ENCODE data around the gene PRRT1B.
A peak's percentile ranks its signal among the peaks of the same experiment; 100 is the strongest.
"Not testable (repeated sequence)": the region's sequence is repeated elsewhere in the genome, so short reads cannot be mapped to it uniquely, and the experiment has no call there.

Gene PRRT1B

DNA sequence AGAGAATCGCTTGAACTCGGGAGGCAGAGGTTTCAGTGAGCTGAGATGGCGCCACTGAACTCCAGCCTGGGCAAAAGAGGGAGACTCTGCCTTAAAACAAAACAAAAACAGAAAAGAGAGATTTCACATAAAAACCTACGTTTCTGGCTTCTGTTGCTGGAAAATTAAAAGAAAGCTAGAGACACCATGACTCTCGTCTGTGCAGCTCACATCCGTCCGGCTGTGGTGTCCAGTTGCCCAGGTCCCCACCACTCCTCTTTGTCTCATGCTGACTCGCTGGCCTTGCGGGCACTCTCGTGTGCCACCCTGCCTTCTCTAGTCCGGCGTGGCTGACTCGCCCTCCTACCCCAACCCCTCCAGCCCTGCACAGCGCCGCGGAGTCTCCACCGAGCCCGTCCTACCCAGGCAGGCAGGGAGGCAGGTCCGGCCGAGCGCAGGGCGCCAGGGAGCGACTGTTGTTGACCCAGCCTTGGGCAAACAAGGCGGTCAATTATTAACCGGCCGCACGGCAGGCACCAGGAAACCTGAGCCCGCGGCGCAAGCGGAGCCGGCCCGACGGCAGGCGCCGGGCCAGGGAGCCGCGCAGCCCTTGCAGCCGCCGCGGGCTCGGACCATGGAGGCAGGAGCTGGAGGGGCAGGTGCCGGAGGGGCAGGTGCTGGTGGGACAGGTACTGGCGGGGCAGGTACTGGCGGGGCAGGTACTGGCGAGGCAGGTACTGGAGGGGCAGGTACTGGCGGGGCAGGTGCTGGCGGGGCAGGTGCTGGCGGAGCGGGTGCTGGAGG, at the start of gene PRRT1B:
Gene PRRT1B, plus strand, starts transcription at position 521 of the 783 bp plus-strand sequence. Its CDS starts 93 bp downstream, at position 614.
- DNase-seq (ENCODE audit: low read depth) = no peak

DNA sequence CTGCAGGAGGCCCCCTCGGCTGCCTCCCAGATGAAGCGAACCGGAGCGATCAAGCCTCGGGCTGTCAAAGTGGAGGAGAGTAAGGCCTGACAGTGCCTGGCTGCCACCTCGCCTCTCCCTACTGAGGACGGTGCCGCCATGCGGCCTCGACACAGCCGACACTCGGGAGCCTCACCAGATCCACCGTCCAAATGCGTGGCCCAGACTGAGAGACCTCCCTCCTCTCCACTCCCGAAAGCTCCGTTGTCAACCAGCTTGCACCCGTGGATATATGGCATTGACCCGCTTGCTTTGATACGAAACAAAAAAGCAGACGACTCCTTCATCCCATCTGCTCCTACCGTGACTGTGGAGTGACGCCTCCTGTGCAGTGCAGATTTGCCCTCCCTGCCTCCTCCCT, 49.5 kb upstream of the PRRT1B start:
- DNase-seq (ENCODE audit: low read depth) = no peak

DNA sequence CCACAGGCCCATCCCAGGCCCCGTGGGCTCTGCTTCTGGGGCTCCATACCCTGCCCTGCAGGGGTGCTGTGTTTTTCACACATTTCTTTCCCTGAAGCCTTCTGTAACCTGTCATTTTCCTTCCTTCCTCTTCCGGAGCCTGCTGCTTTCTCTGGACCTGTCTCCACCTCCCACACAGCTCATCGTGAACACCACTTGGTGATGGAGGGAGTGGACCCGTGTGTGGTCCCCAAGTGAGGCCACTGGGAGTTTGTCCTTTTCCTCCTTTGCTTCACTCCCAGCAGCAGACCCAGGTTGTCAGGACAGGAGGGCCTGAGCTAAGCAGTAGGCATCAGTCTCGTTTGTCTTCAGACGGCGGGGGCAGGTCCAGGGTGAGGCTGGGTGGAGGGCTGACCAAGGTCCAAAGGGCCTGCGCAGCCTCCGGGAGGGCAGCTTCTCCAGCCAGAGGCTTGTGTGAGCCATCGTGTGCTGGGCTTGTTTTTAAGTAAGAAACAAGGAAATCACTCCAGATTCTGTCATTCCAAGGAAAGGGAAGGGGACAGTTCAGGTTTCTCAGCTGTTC, 48.4 kb upstream of the PRRT1B start:
- no peak for DNase-seq (ENCODE audit: low read depth)

DNA sequence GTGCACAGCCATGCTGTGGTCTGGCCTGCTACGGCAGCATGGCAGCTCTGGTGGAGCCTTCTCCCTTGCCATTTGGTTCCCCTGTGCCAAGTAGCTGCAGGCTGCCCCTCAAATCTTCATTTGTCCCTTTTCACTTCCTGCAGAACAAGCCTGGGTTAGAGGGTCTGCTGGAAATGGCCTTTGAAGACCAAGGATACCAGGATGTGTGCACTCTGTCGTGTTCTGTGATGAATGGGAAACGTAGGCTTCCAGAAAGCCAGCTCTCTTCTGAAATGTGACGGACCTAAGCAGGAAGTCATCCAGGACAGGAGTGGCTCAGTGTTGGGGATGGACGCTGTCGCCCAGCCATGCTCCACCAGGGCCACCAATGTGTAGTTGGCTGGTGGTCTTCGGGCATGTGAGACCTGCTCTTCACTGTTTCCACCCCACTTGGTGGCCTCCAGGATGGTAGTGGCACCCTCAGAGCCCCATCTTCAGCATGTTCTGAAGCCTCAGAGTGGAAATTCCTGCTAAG, 46.0 kb upstream of the PRRT1B start:
- no peak for DNase-seq (ENCODE audit: low read depth)

DNA sequence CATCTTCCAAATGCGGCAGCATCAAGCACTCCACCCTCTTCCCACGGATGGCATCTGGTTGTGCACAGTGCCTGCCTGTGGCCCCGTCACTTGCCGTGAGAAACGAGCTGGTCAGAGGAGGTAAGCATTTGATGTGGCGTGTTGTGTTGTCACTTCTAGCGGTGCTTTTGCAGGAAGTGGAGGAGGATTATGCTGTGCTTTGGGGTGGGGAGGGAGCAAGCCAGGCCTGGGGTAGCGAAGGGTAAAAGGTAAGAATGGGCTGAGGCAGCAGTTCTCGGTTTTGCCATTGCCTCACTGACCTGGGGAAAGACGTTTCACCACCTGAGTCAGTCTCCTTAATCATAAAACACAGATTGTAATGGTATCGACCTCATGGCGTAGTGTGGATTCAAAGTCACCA, 44.9 kb upstream of the PRRT1B start:
- DNase-seq (ENCODE audit: low read depth) = peak; percentile 70

DNA sequence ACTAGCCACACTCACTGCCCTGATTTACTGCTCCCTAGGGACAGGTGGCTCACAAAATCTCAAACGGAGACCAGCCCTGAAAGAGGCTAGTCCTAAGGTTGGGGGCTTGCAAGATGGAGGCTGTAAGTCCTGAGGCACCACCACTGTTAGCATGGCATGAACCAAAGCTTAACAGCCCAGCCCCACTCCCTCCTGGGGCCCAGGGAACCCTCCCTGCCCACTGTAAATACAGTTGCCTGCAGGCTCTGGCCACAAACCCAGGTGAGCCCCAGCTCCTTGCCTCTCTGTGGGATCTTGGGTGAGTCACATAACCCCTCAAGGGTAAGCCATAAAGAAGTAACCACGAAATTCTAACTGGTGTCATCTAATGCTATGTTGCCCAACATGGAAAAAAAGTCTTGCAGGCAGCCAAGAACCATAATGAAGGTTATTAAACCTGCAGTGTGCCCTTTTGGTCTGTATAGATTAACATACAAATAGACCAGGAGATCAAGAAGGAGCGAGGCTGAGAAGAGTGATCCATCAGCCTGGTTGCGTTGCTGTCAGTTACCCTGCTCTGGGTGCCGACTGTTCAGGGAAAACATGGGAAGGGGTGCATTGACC, 44.3 kb upstream of the PRRT1B start:
- DNase-seq (ENCODE audit: low read depth) = peak; percentile 41

DNA sequence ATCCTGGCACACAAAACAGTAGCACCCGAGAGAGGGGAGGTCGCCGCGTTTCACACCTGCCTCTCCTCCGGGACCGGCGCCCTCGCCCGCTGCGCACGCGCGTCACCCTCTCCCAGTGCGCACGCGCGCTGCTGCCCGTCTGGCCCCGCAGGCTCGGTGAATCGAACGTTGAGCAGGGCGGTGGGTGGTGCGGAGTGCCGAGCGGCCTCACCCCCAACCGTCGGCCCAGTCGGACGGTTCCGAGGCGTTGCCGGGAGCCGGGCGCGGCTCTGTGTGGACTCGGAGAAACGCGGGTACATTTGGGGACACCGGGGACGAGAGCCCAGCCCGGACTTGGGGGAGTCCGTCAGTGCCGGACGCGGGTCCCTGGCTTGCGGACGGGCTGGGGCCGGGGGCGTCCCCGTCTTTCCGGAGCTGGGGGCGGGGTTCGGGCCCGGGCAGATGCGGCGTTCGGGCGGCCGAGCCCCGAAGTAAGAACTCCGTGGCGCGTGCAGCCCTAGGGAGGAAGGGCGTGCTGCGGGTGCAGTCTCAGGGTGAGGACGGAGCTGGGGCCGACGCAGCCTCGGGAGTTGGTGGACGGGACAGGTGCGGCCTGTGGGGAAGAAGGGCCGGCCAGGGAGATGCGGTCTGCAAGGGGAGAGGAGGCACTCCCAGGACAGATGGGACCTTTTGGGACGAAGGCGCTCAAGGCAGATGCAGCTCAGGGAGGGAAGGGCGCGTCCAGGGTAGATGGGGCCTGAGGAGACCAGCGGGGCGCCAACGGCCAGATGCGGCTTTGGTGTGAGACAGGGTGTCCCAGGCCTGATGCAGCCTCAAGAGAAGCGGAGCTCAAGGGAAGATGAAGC, 42.3 kb upstream of the PRRT1B start, which contains the start of gene POMT1:
Gene POMT1, plus strand, starts transcription at position 138 of the 845 bp plus-strand sequence. CDS start 1,301 bp downstream, outside the sequence.
- peak; percentile 73 for DNase-seq (ENCODE audit: low read depth)

DNA sequence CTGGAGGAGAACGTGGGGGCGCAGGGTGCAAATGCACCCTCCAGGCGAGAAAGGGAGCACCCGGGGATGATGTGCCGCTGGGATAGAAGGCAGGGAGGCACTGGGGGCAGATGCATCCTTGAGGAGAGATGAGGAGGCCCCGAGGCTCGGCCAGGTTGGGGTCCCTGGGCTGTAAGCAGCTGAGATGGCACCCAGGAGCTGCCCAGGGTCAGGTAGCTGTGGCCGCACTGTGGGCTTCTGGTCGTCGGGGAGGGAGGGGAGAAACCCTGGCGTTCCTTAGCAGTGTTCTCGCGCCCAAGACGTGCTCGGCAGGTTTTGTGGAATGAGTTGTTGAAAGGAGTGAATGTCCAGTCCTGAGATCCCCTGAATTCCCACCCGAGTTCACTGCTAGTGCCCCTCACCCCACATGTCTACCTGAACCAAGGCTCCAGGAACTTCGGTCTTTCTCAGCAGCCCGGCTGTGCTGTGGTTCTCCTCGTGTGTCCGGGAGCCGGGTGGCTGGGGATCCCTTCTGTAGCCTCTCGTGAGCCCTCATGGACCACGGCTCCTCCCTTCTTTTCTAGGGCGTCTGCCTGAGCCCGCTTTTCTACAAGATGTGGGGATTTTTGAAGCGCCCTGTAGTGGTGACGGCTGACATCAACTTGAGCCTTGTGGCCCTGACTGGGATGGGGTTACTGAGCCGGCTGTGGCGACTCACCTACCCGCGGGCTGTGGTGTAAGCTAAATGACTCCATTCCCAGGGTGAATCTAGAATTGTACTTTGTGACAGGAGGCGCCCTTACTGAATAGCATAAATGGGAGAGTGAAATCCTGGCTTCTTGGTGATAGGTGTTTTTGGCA, 41.5 kb upstream of the PRRT1B start:
- DNase-seq (ENCODE audit: low read depth) = peak; percentile 36

DNA sequence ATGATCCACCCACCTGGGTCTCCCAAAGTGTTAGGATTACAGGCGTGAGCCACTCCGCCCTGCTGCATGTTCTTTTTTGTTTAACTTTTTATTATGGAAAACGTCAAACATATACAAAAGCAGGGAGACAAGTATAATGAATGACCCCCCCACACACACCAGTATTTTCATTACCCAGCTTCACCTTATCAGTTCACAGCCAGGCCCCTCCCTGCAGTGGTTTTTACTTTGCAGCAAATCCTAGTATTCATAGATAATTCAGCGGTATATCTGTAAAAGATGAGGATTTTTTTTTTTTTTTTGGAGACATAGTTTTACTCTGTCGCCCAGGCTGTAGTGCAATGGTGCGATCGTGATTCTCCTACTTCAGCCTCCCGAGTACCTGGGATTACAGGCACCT, 40.3 kb upstream of the PRRT1B start:
- DNase-seq (ENCODE audit: low read depth) = no peak

DNA sequence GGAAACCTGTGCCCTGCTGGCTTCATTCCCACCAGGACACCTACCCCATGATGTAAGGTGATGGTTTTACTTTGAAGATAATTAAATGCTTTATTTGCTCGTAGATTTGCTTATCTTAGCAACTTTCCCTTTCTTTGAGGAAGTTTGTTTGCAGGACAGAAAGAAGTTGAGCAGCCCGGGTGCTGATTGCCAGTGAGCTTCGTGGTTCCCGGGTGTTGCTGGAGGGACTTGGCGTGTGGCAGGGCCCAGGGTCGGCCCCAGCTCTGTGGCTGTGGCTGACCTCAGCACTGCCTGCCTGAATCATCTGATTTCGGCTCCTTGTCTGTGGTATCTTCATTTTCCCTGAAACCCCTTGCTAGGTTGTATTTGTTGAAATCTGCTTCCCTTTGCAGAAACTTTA, 33.9 kb upstream of the PRRT1B start:
- no peak for DNase-seq (ENCODE audit: low read depth)

DNA sequence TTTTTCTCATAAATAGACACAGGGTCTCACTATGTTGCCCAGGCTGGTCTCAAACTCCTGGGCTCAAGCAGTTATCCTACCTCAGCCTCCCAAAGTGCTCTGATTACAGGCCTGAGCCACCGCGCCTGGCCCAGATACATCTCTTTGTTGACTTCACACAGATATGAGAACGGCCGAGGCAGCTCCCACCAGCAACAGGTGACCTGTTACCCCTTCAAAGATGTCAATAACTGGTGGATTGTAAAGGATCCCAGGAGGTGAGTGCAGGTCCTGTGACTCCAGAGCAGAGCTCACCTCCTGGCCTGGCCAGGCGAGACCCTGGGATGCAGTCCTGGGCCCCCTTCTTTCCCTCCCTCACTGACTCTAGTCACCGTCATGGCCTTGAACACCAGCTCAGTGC, 33.4 kb upstream of the PRRT1B start:
- DNase-seq (ENCODE audit: low read depth) = no peak

DNA sequence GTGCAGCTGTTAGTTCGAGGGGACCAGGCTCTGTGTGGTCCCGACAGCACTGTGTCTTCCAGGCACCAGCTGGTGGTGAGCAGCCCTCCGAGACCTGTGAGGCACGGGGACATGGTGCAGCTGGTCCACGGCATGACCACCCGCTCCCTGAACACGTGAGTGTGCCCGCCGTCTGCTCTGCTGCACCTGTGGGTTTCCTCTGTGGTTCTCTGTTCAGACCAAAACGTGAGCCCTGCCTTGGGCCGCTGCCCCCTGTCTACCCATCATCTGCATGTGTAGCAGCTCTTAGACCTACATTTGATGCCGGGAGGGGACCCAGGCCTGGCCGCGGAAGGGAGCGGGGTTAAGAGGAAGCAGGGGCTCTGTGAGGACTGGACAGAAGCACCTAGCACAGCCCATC, 32.1 kb upstream of the PRRT1B start:
- no peak for DNase-seq (ENCODE audit: low read depth)

DNA sequence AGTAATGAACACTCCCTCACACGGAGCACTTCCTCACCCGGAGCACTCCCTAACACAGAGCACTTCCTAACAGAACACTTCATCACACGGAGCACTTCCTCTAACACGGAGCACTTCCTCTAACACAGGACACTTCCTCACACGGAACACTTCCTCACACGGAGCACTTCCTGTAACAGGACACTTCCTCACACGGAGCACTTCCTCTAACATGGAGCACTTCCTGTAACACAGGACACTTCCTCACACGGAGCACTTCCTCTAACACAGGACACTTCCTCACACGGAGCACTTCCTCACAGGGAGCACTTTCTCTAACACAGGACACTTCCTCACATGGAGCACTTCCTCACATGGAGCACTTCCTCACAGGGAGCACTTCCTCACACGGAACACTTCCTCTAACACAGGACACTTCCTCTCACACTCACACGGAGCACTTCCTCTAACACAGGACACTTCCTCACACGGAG, 29.7 kb upstream of the PRRT1B start:
- not testable (repeated sequence) for DNase-seq (ENCODE audit: low read depth)

DNA sequence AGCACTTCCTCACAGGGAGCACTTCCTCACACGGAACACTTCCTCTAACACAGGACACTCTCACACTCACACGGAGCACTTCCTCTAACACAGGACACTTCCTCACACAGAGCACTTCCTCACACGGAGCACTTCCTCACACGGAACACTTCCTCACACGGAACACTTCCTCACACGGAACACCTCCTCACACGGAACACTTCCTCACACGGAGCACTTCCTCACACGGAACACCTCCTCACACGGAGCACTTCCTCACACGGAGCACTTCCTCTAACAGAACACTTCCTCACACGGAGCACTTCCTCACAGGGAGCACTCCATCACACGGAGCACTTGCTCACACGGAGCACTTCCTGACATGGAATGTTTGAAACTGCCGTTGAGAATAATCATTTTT, 29.2 kb upstream of the PRRT1B start:
- no peak for DNase-seq (ENCODE audit: low read depth)

DNA sequence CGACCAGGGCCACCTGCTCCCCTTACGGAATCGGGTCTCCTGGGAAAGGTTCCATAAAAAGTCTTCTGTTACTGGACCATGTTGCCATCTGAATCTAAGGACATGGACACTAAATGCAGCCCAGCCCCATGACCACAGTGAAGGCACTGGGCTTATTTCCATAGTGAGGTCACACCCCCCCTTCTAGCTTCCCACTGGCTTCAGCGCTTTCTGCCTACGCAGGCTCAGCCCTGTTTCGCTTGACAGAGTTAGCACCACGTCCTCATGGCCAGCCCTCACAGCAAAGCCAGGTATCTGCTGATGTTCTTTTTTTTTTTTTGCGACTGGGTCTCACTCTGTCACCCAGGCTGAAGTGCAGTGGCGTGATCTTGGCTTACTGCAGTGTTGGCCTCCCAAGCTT, 28.4 kb upstream of the PRRT1B start:
- DNase-seq (ENCODE audit: low read depth) = no peak

DNA sequence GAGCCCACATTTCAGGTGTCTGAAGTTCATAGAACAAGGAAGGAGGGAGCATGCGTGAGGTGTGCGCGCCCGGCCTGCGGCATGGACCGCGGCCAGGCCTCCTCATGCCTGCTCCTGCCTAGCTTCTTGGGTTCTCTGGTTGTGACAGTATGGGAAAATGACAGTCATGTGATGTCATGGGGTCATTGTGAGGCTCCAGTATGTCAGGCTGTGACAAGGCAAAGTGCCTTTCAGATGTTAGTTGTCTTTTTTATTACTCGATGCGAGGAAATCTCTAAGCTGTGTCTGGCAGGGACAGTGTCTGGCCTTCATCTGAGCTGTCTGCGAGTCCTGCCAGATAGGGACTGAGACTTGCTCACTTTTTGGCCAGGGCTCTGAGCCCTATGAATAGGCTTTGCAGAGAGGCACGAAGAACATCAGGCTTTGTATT, 27.5 kb upstream of the PRRT1B start:
- DNase-seq (ENCODE audit: low read depth) = no peak

DNA sequence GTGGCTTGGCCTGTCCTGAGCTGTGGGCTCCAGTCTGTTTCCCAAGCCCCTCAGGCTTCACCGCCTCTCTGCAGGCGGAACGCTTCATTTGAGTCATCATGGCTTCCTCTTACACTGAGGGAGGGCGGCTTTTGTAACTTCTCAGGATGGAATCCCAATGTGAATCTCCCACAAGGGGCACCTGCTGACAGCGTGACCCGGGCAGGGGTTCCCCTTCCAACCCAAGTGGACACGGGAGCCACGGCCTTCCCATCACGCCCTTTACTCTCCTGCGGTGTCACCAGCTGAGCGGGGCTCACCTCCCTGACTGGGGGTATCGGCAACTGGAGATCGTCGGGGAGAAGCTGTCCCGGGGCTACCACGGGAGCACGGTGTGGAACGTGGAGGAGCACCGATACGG, 26.8 kb upstream of the PRRT1B start:
- no peak for DNase-seq (ENCODE audit: low read depth)

DNA sequence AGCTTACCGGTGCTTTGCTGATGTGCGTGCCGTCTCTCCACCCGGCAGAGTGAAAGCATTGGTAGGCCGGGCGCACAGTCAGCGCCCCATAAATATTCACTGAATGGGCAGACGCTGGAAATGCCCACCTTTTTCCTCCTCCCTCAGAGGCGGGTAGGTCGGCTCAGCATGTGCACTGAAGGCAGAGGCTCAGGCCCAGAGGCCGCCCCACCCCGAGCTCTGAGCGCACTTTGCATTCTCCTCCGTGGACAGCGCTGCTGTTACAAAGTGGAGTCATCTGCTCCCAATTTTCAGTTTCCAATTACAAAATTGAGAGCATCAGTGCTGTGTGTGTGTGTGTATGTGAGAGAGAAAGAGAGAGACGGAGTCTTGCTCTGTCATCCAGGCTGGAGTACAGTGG, 24.8 kb upstream of the PRRT1B start:
- DNase-seq (ENCODE audit: low read depth) = no peak

DNA sequence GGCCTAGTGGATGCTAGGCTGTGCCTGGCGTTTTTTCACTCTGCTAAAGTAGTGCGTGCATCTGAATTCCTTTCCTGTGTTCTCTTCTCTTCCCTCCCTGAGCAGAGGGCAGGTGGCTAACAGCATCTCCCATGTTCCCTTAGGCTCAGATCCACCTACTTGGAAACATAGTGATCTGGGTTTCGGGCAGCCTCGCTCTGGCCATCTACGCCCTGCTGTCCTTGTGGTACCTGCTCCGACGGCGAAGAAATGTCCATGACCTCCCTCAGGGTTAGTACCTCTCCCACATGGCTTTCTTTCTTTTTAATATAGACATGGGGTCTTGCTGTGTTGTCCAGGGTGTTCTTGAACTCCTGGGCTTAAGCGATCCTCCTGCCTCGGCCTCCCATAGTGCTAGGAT, 24.1 kb upstream of the PRRT1B start:
- DNase-seq (ENCODE audit: low read depth) = no peak

DNA sequence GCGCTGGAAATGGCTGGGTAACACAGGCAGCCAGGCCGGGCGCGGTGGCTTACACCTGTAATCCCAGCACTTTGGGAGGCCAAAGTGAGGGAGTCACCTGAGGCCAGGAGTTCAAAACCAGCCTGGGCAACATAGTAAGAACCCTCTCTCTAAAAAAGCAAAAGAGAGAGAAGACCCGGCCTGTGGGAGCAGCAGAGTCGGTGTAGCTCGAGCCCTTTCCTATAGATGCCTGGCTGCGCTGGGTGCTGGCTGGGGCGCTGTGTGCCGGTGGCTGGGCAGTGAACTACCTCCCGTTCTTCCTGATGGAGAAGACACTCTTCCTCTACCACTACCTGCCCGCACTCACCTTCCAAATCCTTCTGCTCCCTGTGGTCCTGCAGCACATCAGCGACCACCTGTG, 23.5 kb upstream of the PRRT1B start:
- DNase-seq (ENCODE audit: low read depth) = no peak

All from activated gamma-delta T cell treated with anti-CD3 and anti-CD28 coated beads, Interleukin-2, amount 50 U/mL, for 16 hours (primary cell).